GM21723 (cell line): ENCODE data around the gene CAB39.
A peak's percentile ranks its signal among the peaks of the same experiment; 100 is the strongest.

Source experiments
- ATAC-seq: cut with Tn5 transposase; IDR thresholded peaks from one replicate; pipeline ENCODE4 v1.9.1; 2021; ENCODE audit warnings: mild to moderate bottlenecking, moderate library complexity; ENCODE audit not compliant: unreplicated experiment

CAB39 gene

DNA sequence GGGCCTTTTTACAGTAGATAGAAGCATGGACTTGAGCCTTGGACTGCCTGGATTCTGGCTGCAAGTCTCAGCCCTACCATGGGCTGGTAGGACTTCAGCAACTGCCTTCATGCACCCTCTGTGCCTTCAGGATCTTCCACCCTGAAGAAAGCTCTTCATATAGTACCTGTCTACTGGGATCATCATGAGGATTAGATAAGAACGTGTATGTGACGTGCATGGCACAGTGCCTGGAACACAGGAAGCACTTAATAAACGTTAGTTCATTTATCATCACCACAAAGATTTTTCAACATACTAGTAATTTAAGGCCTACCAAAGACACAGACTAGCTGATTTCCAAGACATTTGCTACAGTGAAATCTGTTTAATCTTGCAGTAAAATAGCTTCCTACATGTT, 98.9 kb downstream of the CAB39 start:
- ATAC-seq: no peak

DNA sequence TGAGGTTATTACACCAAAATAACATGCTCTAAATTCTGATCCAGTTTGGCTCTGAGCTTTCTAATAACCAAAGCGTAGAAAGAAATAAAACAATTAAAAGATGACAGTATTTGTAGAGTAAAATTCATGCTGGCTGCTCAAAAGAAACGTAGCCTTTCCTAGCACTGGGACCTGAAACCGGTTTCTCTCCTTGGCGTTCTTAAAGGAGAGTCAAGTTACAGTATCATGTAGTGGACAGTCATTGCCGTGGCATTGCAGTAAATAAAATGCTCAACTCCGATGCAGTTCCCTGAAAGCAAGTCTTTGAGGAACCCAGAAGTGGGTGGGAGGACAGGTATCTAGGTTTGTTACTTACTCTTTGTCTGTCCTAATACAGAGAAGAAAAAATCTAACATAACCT, 99.4 kb downstream of the CAB39 start:
- ATAC-seq: no peak

- no peak for ATAC-seq
Observed at GRCh38 chr2:230814616-230815015, 102.0 kb downstream of the CAB39 start.

DNA sequence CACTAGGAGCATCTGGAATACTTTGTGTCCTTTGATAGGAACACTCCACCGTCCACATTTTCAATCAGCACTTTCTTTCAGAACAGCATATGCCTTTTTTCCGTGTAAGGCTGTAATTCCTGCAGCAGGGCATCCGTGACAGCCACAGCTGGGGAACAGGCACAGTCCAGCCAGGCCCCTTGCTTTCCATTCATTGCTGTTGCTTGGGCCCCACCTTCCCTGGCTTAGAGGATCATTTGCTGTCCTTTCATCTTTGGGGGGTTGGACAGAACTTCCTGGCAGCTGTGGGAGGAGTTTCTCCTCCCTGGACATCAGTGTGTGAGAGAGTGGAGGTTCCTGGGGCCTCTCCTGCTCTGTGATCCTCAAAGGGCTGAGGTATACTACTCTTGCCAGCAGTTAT, 102.4 kb downstream of the CAB39 start:
- ATAC-seq: no peak

GRCh38 chr2:230816735-230817134, 104.1 kb downstream of the CAB39 start:
- ATAC-seq: no peak

DNA sequence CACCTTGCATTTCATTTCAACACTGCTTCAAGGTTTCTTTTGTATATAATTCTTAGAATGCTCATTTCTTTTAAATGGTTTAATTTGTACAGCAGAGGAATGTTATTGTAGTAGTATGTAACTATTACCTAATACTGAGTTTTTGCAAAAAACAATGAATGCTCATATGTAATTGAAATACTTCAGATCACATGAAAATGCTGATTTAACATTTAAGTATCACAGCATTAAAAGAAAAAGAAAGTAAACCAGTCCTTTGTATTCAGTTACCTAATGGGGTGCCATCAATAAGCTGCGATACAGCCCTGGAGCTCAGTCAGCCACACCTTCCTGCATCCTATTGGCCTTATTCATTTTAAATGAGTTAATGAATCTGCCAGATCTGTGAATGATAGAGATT, 106.8 kb downstream of the CAB39 start:
- no peak for ATAC-seq

- ATAC-seq: no peak
Observed at GRCh38 chr2:230821261-230821990, 108.8 kb downstream of the CAB39 start.

DNA sequence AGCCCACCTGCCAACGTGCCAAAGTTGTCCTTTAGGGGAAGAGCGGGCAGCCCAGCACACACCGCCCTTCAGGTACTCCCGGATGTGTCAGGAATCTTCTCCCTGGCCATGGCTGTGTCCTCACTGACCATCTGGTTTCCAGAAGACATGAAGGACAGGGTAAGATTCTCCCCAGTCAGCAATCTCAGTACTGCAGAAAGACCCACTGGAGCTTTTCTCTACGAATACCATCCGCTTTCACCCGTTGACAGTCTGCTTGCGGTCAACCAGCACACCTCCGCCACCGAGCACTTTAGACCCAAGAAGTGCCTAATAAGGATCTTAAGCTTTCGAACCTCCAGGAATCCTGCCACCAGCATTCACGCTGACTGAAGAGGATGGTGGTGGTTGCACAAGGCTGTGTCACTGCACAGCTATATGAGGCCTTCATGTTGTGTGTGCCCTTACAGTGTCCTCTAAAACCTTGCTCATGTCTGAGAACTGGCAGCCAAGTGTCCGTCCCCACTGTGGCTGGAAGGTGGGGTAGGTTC, 109.4 kb downstream of the CAB39 start:
- ATAC-seq: no peak

- no peak for ATAC-seq
Observed at GRCh38 chr2:230823264-230823964, 110.8 kb downstream of the CAB39 start.

DNA sequence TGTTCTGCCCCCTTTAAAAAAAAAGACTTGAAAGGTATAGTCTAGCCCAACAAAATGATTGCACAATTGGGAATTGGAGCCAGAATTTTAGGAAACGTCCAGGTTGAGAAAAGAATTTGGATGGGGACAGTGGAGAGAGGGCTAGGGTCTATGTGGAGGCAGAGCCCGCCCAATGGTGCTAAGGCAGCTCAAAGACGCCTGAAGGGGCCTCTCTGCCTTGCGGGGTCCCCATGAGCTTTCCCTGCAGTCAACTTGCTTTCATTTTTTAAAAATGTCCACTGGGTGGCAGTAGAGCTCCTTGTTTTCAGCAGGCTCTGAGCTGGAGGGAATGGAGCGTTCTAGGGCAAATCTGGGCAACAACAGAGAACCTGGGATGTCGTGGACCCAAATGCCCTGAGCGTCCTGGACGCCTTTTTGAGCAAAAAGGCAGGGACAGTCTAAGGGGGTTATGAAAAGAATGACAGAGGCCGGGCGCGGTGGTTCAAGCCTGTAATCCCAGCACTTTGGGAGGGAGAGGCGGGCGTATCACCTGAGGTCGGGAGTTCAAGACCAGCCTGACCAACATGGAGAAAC, 111.8 kb downstream of the CAB39 start:
- peak; percentile 76 for ATAC-seq

- ATAC-seq: no peak
Observed at GRCh38 chr2:230825354-230825753, 112.7 kb downstream of the CAB39 start.

DNA sequence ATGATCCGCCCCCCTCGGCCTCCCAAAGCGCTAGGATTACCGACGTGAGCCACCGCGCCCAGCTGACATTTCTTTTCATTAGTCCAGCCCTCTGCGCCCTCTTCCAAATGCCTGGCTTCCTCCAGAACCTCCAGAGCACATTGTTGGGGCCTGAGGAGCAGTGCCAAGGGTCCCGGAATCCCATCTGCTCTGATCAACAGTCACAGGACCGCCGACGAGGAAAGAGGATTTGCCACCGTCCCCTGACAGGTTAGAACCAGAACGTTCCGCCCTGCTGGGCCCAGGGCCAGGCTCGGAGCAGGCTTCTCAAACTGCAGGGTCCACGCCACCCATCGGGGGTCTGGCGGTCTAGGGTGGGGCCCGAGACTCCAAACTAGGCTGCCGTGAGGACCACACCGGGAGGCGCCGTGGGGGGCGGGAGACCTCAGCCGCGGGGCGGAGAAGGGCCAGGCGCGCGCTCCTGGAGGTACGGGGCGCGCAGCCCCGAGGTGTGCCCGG, 115.2 kb downstream of the CAB39 start:
- ATAC-seq: no peak

DNA sequence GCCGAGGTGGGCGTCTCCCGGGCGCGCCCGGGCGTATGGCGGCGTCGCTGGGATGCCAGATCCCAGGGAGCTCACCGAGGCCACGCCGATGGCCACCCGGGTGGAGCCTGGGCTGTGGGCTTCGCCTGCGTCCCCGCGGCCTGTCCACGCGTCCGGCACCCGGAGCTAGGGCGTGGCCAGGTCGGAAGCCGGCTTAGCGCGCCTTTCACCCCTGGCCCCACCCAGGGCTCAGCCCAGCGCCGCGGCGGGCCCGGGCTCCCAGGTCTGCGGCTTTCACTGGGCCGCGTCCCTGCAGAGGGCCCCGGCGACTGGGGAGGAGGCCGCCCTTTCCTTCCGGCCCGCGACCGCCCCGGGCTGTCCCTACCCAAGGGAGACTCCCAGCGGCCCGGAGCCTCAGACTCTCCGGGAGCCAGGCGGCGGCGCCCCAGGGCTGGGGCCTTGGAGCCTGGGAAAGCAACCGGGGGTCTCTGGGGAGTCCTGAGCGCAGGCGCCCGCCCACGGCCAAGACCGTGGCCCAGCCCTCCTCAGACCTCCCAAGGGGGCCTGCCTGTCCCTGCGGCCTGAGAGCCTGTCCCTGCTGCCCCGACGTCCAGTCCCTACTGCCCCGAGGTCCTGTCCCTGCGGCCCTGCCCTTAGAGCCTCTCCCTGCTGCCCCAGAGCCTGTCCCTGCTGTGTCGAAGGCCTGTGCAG, 115.8 kb downstream of the CAB39 start:
- peak; percentile 61 for ATAC-seq

GRCh38 chr2:230829293-230829692, 116.7 kb downstream of the CAB39 start:
- no peak for ATAC-seq

GRCh38 chr2:230829959-230830358, 117.3 kb downstream of the CAB39 start:
- ATAC-seq: no peak

DNA sequence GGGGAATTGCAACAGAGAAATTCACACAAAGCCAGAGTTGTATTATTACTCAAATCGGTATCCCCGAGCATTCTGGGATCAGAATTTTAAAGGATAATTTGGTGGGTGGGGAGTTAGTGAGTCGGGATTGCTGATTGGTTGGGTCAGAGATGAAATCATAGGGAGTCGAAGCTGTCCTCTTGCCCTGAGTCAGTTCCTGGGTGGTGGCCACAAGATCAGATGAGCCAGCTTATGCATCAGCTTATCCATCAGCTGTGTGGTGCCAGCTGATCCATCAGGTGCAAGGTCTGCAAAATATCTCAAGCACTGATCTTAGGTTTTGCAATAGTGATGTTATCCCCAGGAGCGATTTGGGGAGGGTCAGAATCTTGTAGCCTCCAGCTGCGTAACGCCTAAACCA, 117.8 kb downstream of the CAB39 start:
- ATAC-seq: no peak

DNA sequence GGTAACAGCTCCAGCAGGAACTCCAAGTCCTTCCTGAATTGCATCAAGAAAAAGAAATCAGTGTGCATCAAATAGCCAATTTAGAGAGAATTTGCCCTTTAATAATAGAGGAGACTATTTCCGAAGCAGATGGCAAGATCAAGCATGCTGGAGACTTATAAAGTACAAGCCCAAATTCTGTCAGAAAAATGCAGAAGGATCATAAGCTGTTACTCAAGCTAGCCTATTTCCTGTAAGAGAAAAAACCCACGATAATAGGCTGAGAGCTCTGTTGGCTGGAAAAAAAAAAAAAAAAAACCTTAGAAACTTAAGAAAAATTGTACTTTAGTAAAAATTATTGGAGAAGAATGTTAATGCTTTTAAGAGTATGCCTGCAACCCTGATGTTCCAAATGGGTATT, 127.7 kb downstream of the CAB39 start:
- ATAC-seq: no peak

DNA sequence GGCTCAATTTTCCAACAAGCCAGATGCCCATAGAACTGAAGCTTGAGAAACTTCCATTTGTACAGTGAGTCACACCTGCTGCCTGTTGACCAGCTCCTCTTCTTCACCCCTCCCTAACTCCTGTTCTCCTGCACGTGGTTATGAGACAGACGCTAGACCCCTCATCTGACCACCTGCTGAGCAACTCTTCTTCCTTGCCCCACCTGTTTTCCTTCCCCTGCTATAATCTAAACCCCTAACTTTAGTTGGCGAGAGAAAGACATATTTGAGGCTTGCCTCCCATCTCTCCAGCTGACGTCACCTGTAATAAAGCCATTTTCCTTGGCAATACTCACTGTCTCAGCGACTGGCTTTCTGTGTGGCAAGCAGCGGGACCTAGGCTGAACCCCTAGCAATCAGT, 129.8 kb downstream of the CAB39 start:
- no peak for ATAC-seq

- no peak for ATAC-seq
Observed at GRCh38 chr2:230843132-230843531, 130.5 kb downstream of the CAB39 start.

DNA sequence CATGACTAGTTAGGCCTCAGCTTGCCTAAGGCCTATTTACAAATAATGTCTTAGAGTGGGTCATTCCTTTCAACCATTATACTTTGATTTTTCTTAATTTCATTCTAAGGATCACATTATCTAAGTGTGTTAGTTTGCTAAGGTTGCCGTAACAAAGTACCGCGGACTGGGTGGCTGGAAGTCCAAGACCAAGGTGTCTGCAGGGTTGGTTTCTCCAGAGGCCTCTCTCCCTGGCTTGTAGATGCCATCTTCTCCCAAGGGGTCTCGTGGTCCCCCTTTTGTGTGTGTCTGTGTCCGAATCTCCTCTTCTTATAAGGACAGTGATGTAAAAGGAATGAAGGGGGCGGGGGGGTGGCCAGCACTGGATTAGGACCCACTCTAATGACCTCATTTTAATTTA, 133.7 kb downstream of the CAB39 start:
- ATAC-seq: no peak

GRCh38 chr2:230847883-230848388, 135.3 kb downstream of the CAB39 start:
- peak; percentile 90 for ATAC-seq
